K562 (cell line): Measurements from ENCODE around the gene PIP5KL1.

ENCODE experiments used
- BRF2 ChIP-seq: IDR thresholded peaks from 3 replicates; pipeline ENCODE4 v1.6.1; 2011; ENCODE audit warnings: borderline replicate concordance, mild to moderate bottlenecking; ENCODE audit not compliant: insufficient read length, insufficient read depth
- CTCF ChIP-seq, 3 experiments: IDR thresholded peaks in 2 of 3; conservative IDR thresholded peaks in 1 of 3; 2 replicates each; pipeline ENCODE4 v1.5.1; 2011 to 2012; ENCODE audit warnings: low read length in 3 of 3, mild to moderate bottlenecking in 3 of 3, control low read depth in 2 of 3, improper control_type of control experiment in 1 of 3, inconsistent platforms in 1 of 3, low read depth in 1 of 3, mixed read lengths in 1 of 3, moderate library complexity in 1 of 3; ENCODE audit not compliant: insufficient read depth in 2 of 3
- ELF1 ChIP-seq: fragments of 200-800 bp; sonication (Bioruptor generic); IDR thresholded peaks from 2 replicates; pipeline ENCODE4 v1.6.1; 2016; ENCODE audit warnings: missing genetic modification characterization, missing compliant biosample characterization
- ETV6 ChIP-seq, 3 experiments: fragments of 150-350 bp in 1 of 3; sonication (generic) in 1 of 3; formaldehyde crosslinking in 1 of 3; IDR thresholded peaks; 2 replicates each; pipeline versions ENCODE4 v1.6.1 to v1.8.0; 2014 to 2022; ENCODE audit warnings: borderline replicate concordance in 2 of 3, low read depth in 2 of 3, antibody characterized with exemption in 1 of 3, low read length in 1 of 3, mild to moderate bottlenecking in 1 of 3, missing genetic modification reagents in 1 of 3
- FIP1L1 ChIP-seq: fragments of 200-400 bp; formaldehyde crosslinking; IDR thresholded peaks from 2 replicates; pipeline ENCODE4 v1.6.1; 2018; ENCODE audit warnings: mild to moderate bottlenecking, low read depth, low read length; ENCODE audit not compliant: poor library complexity, severe bottlenecking
- HIVEP1 ChIP-seq: fragments of 250-450 bp; sonication (Bioruptor Pico); IDR thresholded peaks from 2 replicates; pipeline ENCODE4 v1.4.0; 2020; ENCODE audit warnings: mild to moderate bottlenecking
- HNRNPL ChIP-seq: fragments of 200-400 bp; formaldehyde crosslinking; IDR thresholded peaks from 2 replicates; pipeline ENCODE4 v1.6.1; 2017; ENCODE audit warnings: low read depth, mild to moderate bottlenecking, low read length
- KDM1A ChIP-seq, 2 experiments: fragments of 450-650 bp; IDR thresholded peaks; 2 replicates each; pipeline ENCODE4 v1.6.1; 2016; ENCODE audit warnings: mild to moderate bottlenecking in 2 of 2
- LCOR ChIP-seq: sonication (generic); formaldehyde crosslinking; IDR thresholded peaks from 2 replicates; pipeline ENCODE4 v1.8.0; 2022; ENCODE audit warnings: mild to moderate bottlenecking, missing genetic modification reagents
- REST ChIP-seq, 2 experiments: fragments of 450-650 bp; formaldehyde crosslinking in 1 of 2; IDR thresholded peaks; 2 replicates each; pipeline versions ENCODE4 v1.4.0 to v1.6.1; 2014 to 2020; ENCODE audit warnings: mild to moderate bottlenecking in 2 of 2, borderline replicate concordance in 1 of 2, low read depth in 1 of 2
- SMARCC2 ChIP-seq: fragments of 450-650 bp; IDR thresholded peaks from 2 replicates; pipeline ENCODE4 v1.6.1; 2017; ENCODE audit warnings: antibody characterized with exemption, moderate library complexity, mild to moderate bottlenecking, low read depth
- TAF1 ChIP-seq: IDR thresholded peaks from 2 replicates; pipeline ENCODE4 v1.6.1; 2011; ENCODE audit warnings: mild to moderate bottlenecking, low read length, moderate library complexity; ENCODE audit not compliant: insufficient read depth, control insufficient read depth, severe bottlenecking; ENCODE audit errors: extremely low read depth

GRCh38 chr9:127878652-127879390 lies 51.8 kb downstream of the PIP5KL1 start:
- TF ChIP-seq TAF1 = no peak
- TF ChIP-seq KDM1A (IDR thresholded peaks at IDR 0.05) = no peak
- TF ChIP-seq CTCF (IDR thresholded peaks at IDR 0.05 in 2 of 3, conservative IDR thresholded peaks at IDR 0.05 in 1 of 3; ENCODE audit: insufficient read depth in 2 of 3, low read depth in 1 of 3, low read length in 3 of 3) = no peak
- TF ChIP-seq SMARCC2 = no peak
- no peak for TF ChIP-seq LCOR
- TF ChIP-seq REST (IDR thresholded peaks at IDR 0.05; ENCODE audit: borderline replicate concordance) = no peak
- TF ChIP-seq REST (CRISPR knock-in tag; IDR thresholded peaks at IDR 0.05; ENCODE audit: low read depth) = no peak
- no peak for TF ChIP-seq HNRNPL
- no peak for TF ChIP-seq ETV6 (IDR thresholded peaks at IDR 0.05; ENCODE audit: borderline replicate concordance in 1 of 2, low read depth in 2 of 2, low read length in 1 of 2)
- TF ChIP-seq ETV6 (CRISPR knock-in tag; IDR thresholded peaks at IDR 0.05; ENCODE audit: borderline replicate concordance) = no peak
- TF ChIP-seq FIP1L1 = no peak
- no peak for TF ChIP-seq HIVEP1 (CRISPR knock-in tag)
- TF ChIP-seq BRF2 = no peak
- TF ChIP-seq ELF1 (tag) = no peak
